Measurements from ENCODE around the gene SCUBE1.

The SCUBE1 gene

GRCh38 chr22:43338766-43339345 lies 4.3 kb downstream of the SCUBE1 start:
- no peaks in the 10 kb centered on the region for H3K9me2 ChIP-seq (ENCODE audit: low read depth, low read length)
- TF ChIP-seq CTCF (IDR thresholded peaks at IDR 0.05; ENCODE audit: low read length) (no peak), EZH2 (IDR thresholded peaks at IDR 0.05; ENCODE audit: borderline replicate concordance, low read length) (no peak)
- no peak overlapping the region for H3K4me3 ChIP-seq (ENCODE audit: low read depth, low read length, poor library complexity, severe bottlenecking)
- H3F3A ChIP-seq (ENCODE audit: insufficient read depth, low read length) = no peaks in the 10 kb centered on the region
- no peaks in the 10 kb centered on the region for H3K79me2 ChIP-seq (ENCODE audit: insufficient read depth, low read length)
- no peaks in the 10 kb centered on the region for H3K4me1 ChIP-seq (ENCODE audit: insufficient read depth, low read length, severe bottlenecking)
- no peaks in the 10 kb centered on the region for H3K36me3 ChIP-seq (ENCODE audit: insufficient read depth, low read length)
- H3K27ac ChIP-seq (ENCODE audit: low read depth, low read length, poor library complexity, severe bottlenecking) = no peak overlapping the region
- no peak overlapping the region for H3K4me2 ChIP-seq (ENCODE audit: low read length)
- H2AFZ ChIP-seq (ENCODE audit: low read length) = no peak overlapping the region
- no peak overlapping the region for H3K9ac ChIP-seq (ENCODE audit: low read length)
- H3K27me3 ChIP-seq (ENCODE audit: insufficient read depth, low read length) = peaks cover 4% of the 10 kb centered on the region; the same call in 1 of the 2 replicates
- H3K9me3 ChIP-seq (ENCODE audit: low read length) = no peaks in the 10 kb centered on the region
- no peaks in the 10 kb centered on the region for H4K20me1 ChIP-seq (ENCODE audit: insufficient read depth, low read length)

- Histone ChIP-seq H3K27me3 (ENCODE audit: insufficient read depth, low read length) (peaks cover 4% of the 10 kb centered on the region; the same call in 1 of the 2 replicates), H2AFZ (ENCODE audit: low read length) (no peak overlapping the region), H3K9me2 (ENCODE audit: low read depth, low read length) (no peaks in the 10 kb centered on the region), H3K4me1 (ENCODE audit: insufficient read depth, low read length, severe bottlenecking) (no peaks in the 10 kb centered on the region), H3K36me3 (ENCODE audit: insufficient read depth, low read length) (no peaks in the 10 kb centered on the region), H3K79me2 (ENCODE audit: insufficient read depth, low read length) (no peaks in the 10 kb centered on the region), H3K9ac (ENCODE audit: low read length) (no peak overlapping the region), H3K4me3 (ENCODE audit: low read depth, low read length, poor library complexity, severe bottlenecking) (no peak overlapping the region), H3K4me2 (ENCODE audit: low read length) (no peak overlapping the region), H3F3A (ENCODE audit: insufficient read depth, low read length) (no peaks in the 10 kb centered on the region), H4K20me1 (ENCODE audit: insufficient read depth, low read length) (no peaks in the 10 kb centered on the region), H3K9me3 (ENCODE audit: low read length) (no peaks in the 10 kb centered on the region), H3K27ac (ENCODE audit: low read depth, low read length, poor library complexity, severe bottlenecking) (no peak overlapping the region)
- TF ChIP-seq CTCF (IDR thresholded peaks at IDR 0.05; ENCODE audit: low read length) = no peak
- TF ChIP-seq EZH2 (IDR thresholded peaks at IDR 0.05; ENCODE audit: borderline replicate concordance, low read length) = no peak
Observed at GRCh38 chr22:43337946-43338345, 5.2 kb downstream of the SCUBE1 start.

DNA sequence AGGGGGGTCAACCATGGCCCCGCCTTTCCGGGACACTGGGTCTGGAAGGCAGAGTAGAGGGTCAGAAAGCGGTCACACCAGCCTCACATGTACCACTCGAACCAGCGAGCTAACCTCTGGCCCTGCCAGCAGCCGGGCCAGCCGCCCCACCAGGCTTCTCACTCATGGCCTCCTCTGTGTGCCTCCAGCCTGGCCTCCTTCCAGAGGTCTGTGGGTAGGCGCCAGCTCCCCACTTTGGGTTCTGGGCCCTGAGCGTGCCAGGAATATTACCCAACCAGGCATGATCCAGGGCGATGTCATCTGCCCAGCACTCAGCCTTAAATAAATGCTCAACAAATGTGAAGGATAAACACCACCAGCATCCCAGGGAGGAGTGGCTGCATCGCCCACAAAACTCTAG lies 5.8 kb downstream of the SCUBE1 start:
- H3F3A ChIP-seq (ENCODE audit: insufficient read depth, low read length) = no peaks in the 10 kb centered on the region
- H2AFZ ChIP-seq (ENCODE audit: low read length) = no peak overlapping the region
- H3K79me2 ChIP-seq (ENCODE audit: insufficient read depth, low read length) = no peaks in the 10 kb centered on the region
- H3K9me3 ChIP-seq (ENCODE audit: low read length) = no peaks in the 10 kb centered on the region
- no peak overlapping the region for H3K27ac ChIP-seq (ENCODE audit: low read depth, low read length, poor library complexity, severe bottlenecking)
- no peaks in the 10 kb centered on the region for H3K4me1 ChIP-seq (ENCODE audit: insufficient read depth, low read length, severe bottlenecking)
- H3K27me3 ChIP-seq (ENCODE audit: insufficient read depth, low read length) = peaks cover 4% of the 10 kb centered on the region; the same call in 1 of the 2 replicates
- H3K9ac ChIP-seq (ENCODE audit: low read length) = no peak overlapping the region
- H3K4me2 ChIP-seq (ENCODE audit: low read length) = no peak overlapping the region
- H3K4me3 ChIP-seq (ENCODE audit: low read depth, low read length, poor library complexity, severe bottlenecking) = no peak overlapping the region
- H3K36me3 ChIP-seq (ENCODE audit: insufficient read depth, low read length) = no peaks in the 10 kb centered on the region
- no peaks in the 10 kb centered on the region for H4K20me1 ChIP-seq (ENCODE audit: insufficient read depth, low read length)
- no peaks in the 10 kb centered on the region for H3K9me2 ChIP-seq (ENCODE audit: low read depth, low read length)
- TF ChIP-seq CTCF (IDR thresholded peaks at IDR 0.05; ENCODE audit: low read length) (no peak), EZH2 (IDR thresholded peaks at IDR 0.05; ENCODE audit: borderline replicate concordance, low read length) (no peak)

Data from OCI-LY1 (cell line).